HK-2 (cell line): ENCODE measurements around the gene F7.
"Not testable (repeated sequence)": the region's sequence is repeated elsewhere in the genome, so short reads cannot be mapped to it uniquely, and the experiment has no call there.

Experiments
- DNase-seq: peaks from one replicate; pipeline ENCODE4 v3.0.0-alpha.2; 2018; ENCODE audit not compliant: unreplicated experiment

F7 gene

GRCh38 chr13:113072376-113072775, 33.2 kb upstream of the F7 start:
- no peak for DNase-seq

- no peak for DNase-seq
These were observed 31.6 kb upstream of the F7 start for GRCh38 chr13:113073942-113074341.

GRCh38 chr13:113074401-113074800, 31.2 kb upstream of the F7 start:
- DNase-seq: no peak

DNA sequence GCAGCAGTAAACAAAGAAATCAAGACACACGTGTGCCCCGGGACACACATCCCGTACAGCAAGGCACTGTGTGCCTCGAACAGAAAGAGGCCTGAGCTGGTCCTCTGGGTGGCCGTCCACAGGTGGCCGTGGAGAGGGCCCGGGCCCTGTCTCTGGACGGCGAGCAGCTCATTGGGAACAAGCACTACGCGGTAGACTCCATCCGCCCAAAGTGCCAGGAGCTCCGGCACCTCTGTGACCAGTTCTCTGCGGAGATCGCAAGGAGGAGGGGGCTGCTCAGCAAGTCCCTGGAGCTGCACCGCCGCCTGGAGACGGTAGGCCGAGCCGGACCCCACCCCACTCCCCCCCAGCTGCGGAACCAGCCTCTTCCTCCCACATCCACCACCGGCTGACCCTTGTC, 30.7 kb upstream of the F7 start:
- no peak for DNase-seq

DNA sequence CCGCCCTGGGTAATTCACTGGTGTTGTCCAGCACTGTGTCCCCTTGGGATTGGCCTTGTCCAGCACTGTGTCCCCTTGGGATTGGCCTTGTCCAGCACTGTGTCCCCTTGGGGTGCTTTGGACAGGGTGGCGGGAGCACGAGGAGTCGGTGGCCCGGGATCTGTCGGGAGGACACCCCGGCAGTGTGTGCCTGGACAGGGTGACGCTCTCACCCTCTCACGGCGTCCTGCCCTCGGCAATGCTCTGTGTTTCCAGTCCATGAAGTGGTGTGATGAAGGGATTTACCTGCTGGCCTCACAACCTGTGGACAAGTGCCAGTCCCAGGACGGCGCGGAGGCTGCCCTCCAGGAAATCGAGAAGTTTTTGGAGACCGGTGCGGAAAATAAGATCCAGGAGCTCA, 29.9 kb upstream of the F7 start:
- no peak for DNase-seq

DNA sequence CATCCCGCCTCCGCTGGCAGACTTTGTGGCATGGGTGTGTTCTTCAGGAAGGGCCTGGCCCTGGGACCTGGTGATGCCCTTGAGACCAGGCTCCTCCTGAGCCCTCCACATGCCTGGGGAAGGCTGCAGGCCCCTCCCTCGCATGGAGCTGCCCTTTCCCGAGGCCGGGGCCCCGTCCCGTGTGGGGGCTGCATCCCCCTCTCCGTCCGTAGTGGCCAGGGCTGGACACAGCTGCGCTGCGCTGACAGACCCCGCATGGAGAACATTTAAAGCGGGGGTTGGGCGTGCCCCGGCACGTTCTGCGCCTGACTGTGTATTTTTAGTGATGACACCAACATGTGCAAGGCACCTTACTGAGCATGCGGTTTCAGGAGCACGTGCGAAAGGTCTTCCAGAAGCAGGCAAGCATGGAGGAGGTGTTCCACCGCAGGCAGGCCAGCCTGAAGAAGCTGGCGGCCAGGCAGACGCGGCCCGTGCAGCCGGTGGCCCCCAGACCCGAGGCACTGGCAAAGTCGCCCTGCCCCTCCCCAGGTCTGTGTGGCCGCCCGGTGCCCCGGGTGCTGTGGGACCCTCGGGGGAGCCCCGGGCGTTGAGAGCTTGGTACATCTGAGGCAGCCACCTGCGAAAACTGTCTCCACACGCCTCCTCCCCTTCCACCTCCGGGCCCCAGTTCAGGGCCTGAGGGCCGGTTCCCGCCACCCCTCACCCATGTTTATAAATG, 28.8 kb upstream of the F7 start:
- DNase-seq: no peak

DNA sequence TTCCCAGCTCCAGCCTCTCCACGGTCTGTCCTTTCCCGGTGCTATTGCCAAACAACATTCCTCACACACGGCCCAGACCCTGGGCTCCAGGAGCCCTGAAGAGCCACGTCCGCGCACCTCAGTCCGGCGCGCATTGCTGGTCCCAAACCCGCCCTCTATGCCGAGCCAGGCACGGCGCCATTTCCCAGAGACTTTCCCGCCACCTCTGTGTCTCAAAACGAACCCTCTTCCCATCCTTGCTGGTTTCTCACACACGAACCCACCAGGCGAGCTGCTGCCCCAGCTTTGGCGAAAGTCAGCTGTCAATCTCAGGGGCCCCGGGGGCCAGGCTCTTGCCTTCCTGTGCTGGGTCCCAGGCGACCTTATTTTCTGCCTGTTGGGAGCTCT, 28.0 kb upstream of the F7 start:
- no peak for DNase-seq

- DNase-seq: no peak
These were observed 27.4 kb upstream of the F7 start for GRCh38 chr13:113077953-113078901.

DNA sequence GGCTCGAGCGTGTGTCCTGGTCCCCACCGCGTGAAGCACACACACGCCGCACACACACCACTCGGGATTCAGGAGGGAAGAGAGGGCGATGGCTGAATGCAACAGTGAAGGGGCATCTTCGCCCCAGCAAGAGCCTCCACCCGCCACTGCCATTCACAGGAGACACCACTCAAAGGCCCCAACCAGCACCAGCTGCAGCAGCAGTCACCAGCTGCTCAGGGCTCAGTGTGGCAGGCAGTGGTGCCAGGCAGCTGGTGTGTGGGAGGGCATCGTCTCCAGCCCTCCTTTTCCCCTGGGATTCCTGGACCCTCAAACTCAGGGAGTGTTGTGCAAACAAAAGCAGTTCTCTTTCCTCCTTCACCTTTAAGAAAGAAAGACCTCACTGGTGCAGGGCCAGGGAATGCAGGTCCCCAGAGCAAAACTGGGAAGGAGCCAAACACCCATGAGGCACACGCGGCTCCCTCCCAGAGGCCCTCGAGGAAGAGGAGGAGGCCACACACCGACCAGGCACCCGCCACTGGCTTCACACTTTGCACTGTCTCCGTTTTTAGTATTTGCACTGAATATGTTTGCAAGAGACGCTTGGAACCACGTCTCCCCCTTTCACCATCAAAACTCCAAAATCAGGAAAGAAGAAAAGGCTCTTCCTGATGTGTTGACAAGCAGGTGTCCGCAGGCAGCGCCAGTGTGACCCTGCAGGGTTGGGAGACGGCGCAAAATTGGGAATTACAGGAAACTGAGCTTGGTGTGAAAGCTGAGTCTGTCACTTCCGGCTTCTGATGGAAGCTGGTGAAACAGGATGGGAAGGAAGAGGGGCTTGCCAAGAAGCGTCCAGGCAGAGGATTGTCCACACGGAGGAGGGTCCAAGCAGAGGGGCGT, 26.4 kb upstream of the F7 start:
- DNase-seq: no peak

GRCh38 chr13:113079781-113080080, 25.9 kb upstream of the F7 start:
- DNase-seq: not testable (repeated sequence)

GRCh38 chr13:113080361-113080831, 25.2 kb upstream of the F7 start:
- DNase-seq: no peak

- no peak for DNase-seq
These were observed 24.6 kb upstream of the F7 start for GRCh38 chr13:113080901-113081521.

DNA sequence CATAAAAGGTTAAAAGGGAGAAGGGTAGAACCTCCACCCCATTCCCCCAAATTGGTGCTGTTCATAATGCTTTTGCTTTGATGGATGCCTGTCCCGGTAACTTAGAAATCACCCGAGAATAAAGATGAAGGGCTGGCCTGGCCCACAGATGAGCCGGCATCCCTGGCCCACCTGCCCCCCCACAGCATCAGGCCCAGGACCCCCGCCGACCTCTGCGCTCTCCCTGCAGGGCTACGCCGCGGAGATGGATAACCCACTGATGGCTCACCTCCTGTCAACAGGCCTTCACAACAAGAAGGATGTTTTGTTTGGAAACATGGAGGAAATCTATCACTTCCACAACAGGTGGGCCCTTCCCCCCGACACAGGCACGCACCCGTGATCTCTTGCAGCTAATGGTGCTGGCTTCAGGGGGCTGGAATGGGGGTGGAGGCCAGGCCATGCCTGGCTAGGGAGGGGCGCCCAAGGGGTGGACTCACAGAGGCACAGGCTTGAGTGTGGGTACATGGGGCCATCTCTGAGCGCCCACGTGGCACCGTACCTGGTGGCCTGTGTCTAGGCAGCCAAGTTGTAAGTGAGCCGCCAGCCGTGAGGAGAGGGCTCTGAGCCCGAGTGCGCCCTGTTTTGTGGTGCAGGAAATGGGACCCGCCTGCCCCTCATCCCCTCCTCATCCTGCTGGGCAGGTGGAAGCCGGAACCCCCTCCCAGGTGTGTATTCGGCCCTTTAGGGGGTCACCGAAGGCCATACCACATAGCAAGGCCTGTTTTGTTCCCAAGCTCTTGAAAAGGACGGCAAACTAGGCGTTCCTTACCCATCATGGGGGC, 23.2 kb upstream of the F7 start:
- no peak for DNase-seq

- no peak for DNase-seq
These were observed 22.6 kb upstream of the F7 start for GRCh38 chr13:113083022-113083373.

GRCh38 chr13:113083402-113084061, 22.1 kb upstream of the F7 start:
- no peak for DNase-seq

DNA sequence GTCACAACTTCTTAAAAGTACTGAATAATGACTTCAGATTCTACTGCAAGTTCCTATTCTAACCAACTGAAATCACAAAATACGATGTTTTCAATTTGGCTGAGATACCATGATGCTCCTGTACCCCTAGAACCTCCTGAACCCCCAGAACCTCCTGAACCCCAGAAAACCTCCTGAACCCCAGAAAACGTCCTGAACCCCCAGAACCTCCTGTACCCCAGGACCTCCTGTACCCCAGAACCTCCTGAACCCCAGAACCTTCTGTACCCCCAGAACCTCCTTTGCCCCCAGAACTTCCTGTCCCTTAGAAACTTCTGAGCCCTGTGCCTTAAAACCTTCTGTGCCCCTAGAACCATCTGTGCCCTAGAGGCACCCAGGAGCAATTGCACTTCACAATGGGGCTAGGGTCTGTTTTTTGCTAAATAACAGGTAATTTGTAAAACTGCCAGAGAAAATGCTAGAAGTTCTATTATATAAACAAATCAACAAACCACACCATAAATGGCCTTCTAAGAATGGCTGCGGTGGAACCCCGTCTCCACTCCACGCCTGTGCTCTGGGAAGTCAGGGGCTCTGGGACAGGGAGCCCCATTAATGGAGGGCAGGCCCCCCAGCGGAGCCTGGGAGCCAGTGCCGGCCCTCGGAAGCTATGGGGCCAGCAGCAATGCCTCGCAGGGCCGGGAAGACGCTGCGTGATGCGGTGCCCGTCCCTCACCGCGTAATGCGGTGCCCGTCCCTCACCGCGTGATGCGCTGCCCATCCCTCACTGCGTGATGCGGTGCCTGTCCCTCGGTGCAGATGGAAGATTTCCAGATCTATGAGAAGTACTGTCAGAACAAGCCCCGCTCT, 21.3 kb upstream of the F7 start:
- no peak for DNase-seq

DNA sequence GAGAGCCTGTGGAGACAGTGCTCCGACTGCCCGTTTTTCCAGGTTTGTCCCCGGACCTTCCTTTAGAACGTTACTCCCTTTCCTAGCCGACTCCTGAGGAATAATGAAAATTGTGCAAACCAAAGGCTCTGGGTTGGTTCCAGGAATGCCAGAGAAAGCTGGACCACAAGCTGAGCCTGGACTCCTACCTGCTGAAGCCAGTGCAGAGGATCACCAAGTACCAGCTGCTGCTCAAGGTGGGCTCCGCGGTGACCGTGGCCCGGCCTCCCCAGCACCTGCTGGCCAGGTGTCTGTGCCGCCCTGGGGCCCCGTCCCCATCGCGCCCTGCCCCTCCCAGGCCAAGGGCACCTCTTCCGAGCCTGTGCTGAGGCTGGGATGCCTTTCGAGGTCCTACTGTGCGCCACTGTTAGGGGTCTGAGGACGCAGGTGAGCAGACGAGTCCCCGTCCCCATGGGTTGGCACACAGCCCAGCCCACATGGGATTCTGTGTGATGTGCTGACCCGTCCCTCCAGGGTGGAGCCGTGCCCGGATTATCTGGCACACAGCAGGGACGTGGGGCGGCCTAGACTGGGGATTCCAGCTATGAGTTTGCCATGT, 20.5 kb upstream of the F7 start:
- DNase-seq: no peak

GRCh38 chr13:113086031-113086750, 19.4 kb upstream of the F7 start:
- no peak for DNase-seq
